ENCODE measurements around the gene PAOX.
"Not testable (repeated sequence)": the region's sequence is repeated elsewhere in the genome, so short reads cannot be mapped to it uniquely, and the experiment has no call there.

Gene PAOX

DNA sequence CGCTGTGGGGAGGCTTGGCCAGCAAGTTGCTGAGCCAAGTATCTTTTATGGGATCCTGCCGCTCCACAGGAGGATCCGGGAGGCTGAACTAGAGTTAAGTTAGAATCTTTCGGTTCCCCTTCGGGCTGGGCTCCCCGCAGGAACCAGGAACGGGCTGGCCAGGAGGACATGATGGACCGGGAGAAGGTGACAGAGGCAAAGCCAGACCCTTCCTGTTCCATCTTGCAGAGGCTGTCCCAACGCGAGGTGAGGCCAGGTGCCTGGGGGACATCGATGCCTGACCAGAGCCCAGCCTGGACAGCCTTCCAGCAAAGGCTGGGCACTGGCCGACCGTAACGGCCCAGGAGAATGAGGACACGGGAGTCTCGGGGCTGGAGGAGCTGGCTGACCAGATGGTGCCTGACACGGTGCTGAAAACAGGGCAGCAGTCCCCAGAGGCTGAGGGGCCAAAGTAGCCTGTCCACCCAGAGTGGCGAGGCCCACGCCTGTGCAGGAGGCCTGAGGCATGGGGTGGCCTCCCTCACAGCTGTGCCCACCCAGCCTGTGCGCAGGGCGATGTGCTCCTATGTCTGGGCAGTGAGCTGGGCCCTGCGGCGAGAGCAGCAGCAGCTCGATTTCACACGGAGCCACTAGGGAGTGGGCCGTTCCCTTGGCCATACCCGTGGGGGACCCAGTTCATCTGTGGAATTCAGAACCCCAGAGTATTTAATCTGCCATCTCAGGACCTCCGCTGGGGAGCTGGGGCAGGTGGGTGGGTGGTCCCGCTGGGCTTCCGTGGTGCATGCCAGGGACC is 1.8 kb upstream of the PAOX start:
- H3K9me3 ChIP-seq (ENCODE audit: control insufficient read depth, insufficient read depth, low read depth, low read length) = no peaks in the 10 kb centered on the region
- no peak overlapping the region for H3K27ac ChIP-seq (ENCODE audit: low read depth, low read length)
- H3K4me3 ChIP-seq (ENCODE audit: low read depth, low read length) = no peak overlapping the region
- no peaks in the 10 kb centered on the region for H3K36me3 ChIP-seq (ENCODE audit: control insufficient read depth, insufficient read depth, low read length)
- no peaks in the 10 kb centered on the region for H3K4me1 ChIP-seq (ENCODE audit: control insufficient read depth, insufficient read depth, low read length)
- peaks cover 78% of the 10 kb centered on the region for H3K27me3 ChIP-seq (ENCODE audit: control insufficient read depth, insufficient read depth, low read length)
- H3K9ac ChIP-seq (ENCODE audit: low read length) = no peak overlapping the region

DNA sequence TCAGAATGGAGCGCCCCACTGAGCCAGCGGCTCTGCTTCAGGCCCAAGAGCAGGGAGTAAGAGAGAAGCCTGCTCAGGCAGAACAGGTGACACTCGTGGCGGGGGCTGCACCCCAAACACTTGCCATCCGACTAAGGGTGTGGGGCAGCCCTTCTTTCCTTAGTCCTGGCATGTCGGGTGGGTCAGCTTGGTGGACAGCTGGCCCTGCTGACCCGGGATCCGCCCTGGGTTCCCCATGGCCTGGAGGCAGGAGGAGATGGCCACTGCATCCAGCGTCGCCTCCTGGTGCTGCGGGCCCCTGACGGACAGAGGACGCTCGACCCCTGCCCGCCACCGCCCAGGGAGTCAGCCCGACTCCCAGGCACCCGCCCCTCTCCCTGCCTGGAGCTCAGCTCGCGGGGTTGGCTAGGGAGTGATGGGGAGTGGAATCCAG is 1.2 kb upstream of the PAOX start:
- Histone ChIP-seq H3K27me3 (ENCODE audit: control insufficient read depth, insufficient read depth, low read length) (peaks cover 78% of the 10 kb centered on the region), H3K4me3 (ENCODE audit: low read depth, low read length) (peak overlapping the region; percentile 97), H3K27ac (ENCODE audit: low read depth, low read length) (no peak overlapping the region), H3K9ac (ENCODE audit: low read length) (peak overlapping the region; percentile 59), H3K4me1 (ENCODE audit: control insufficient read depth, insufficient read depth, low read length) (no peaks in the 10 kb centered on the region), H3K36me3 (ENCODE audit: control insufficient read depth, insufficient read depth, low read length) (no peaks in the 10 kb centered on the region), H3K9me3 (ENCODE audit: control insufficient read depth, insufficient read depth, low read depth, low read length) (no peaks in the 10 kb centered on the region)

DNA sequence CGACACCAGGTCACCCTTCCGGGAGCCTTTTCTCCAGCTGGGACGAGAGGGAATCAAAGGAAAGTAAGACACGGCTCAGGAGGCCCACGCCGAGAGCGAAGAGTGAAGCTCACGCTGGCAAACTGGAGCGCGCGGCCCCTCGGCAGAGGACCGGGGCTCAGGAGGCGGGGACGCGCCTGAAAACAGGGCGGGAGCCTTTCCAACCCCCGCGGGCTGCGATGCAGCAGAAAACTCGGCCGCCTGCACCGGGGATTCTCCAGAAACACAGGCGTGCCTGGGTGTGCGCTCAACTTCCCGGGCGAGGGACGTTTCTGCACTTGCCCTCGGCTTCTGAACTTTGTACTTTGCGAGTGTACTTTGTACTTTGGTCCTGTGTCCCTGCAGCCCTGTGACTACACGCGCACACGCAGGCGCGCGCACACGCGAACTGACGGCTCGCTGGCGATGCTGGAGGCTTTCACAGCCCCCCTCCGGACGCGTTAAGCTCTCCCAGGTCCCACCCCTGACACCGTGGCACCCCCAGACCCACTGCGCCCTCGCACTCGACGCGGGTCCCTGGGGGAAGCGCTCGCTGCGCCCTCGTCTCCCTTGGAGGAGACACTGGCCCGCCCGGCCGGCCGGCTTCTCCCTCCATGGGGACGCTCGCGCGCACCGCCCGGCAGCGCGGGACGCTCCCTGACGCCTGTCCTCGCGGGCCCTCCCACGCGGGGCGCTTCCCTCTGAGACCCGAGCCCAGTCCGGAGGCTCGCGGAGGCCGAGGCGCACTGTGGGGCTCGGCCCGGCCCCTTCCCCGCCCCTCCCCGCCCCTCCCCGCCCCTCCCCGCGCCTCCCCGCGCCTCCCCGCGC is 588 bp upstream of the PAOX start:
- peak overlapping the region; percentile 59 for H3K9ac ChIP-seq (ENCODE audit: low read length)

DNA sequence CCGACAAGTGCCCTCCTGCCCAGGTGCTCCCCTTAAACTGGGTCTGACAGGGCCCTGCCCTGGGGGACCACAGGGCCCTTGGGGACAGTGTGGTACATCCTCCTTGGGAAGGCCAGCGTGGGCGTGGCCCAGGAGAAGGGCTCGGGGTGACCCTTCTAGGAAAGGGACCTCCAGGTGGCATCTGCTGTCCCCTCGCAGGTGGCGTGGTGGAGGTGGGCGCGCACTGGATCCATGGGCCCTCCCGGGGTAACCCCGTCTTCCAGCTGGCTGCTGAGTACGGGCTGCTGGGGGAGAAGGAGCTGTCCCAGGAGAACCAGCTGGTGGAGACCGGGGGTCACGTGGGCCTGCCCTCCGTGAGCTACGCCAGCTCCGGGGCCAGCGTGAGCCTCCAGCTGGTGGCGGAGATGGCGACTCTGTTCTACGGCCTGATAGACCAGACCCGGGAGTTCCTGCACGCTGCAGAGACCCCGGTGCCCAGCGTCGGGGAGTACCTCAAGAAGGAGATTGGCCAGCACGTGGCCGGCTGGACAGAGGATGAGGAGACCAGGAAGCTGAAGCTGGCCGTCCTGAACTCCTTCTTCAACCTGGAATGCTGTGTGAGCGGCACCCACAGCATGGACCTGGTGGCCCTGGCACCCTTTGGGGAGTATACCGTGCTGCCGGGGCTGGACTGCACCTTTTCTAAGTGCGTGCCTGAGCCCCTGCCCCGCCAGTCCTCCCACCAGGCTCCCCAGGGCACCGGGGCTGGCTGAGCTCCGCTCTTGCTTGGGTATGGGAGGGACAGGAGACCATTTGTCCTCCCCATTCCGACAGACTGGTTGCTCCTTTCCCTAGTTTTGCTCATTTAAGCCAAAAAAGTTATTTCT is 972 bp downstream of the PAOX start:
- Histone ChIP-seq H3K36me3 (ENCODE audit: control insufficient read depth, insufficient read depth, low read length) (no peaks in the 10 kb centered on the region), H3K4me3 (ENCODE audit: low read depth, low read length) (peak overlapping the region; percentile 69), H3K27me3 (ENCODE audit: control insufficient read depth, insufficient read depth, low read length) (peaks cover 65% of the 10 kb centered on the region), H3K9ac (ENCODE audit: low read length) (no peak overlapping the region), H3K4me1 (ENCODE audit: control insufficient read depth, insufficient read depth, low read length) (no peaks in the 10 kb centered on the region), H3K27ac (ENCODE audit: low read depth, low read length) (no peak overlapping the region), H3K9me3 (ENCODE audit: control insufficient read depth, insufficient read depth, low read depth, low read length) (no peaks in the 10 kb centered on the region)

More for the DNA sequence above, 588 bp upstream of the PAOX start:
- Histone ChIP-seq H3K27ac (ENCODE audit: low read depth, low read length) (no peak overlapping the region), H3K36me3 (ENCODE audit: control insufficient read depth, insufficient read depth, low read length) (no peaks in the 10 kb centered on the region), H3K4me1 (ENCODE audit: control insufficient read depth, insufficient read depth, low read length) (no peaks in the 10 kb centered on the region), H3K4me3 (ENCODE audit: low read depth, low read length) (peak overlapping the region; percentile 97), H3K27me3 (ENCODE audit: control insufficient read depth, insufficient read depth, low read length) (peaks cover 78% of the 10 kb centered on the region), H3K9me3 (ENCODE audit: control insufficient read depth, insufficient read depth, low read depth, low read length) (no peaks in the 10 kb centered on the region)

DNA sequence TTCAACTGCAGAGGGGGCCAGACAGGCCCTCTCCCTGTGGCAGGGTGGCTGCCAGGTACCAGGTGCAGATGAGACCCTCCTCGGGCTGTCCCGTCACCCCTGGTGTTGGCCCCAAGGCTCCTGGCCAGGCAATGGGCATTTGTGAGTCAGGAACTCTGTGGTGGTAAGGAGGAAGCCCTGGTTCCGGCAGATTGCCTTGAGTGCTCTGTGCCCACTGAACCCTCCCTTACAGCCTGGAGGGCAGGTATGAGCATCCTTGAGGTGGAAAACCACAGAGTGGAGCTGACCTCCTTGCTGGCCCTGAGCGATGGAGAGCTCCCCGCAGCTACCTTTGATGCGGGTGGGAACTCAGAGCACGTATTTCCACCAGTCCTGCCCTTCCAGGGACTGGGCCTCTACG is 2.0 kb downstream of the PAOX start:
- Histone ChIP-seq H3K9ac (ENCODE audit: low read length) (no peak overlapping the region), H3K4me3 (ENCODE audit: low read depth, low read length) (no peak overlapping the region), H3K4me1 (ENCODE audit: control insufficient read depth, insufficient read depth, low read length) (no peaks in the 10 kb centered on the region), H3K9me3 (ENCODE audit: control insufficient read depth, insufficient read depth, low read depth, low read length) (no peaks in the 10 kb centered on the region), H3K36me3 (ENCODE audit: control insufficient read depth, insufficient read depth, low read length) (no peaks in the 10 kb centered on the region), H3K27ac (ENCODE audit: low read depth, low read length) (no peak overlapping the region), H3K27me3 (ENCODE audit: control insufficient read depth, insufficient read depth, low read length) (peaks cover 56% of the 10 kb centered on the region)

DNA sequence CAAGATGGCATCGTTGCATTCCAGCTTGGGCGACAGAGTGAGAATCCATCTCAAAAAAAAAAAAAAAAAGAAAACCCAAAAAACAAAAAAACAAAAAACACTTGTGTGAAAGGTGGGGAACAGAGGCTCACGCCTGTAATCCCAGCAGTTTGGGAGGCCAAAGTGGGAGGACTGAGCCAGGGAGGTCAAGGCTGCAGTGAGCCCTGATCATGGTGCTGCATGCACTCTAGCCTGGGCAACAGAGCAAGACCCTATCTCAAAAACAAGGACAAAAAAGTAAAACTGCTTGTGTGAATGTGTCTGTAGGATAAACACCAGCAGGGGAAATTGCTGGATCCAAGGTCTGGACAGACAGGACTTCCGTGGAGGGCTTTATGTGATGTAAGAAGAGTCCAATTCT is 4.5 kb downstream of the PAOX start:
- H3K4me1 ChIP-seq (ENCODE audit: control insufficient read depth, insufficient read depth, low read length) = no peaks in the 10 kb centered on the region

DNA sequence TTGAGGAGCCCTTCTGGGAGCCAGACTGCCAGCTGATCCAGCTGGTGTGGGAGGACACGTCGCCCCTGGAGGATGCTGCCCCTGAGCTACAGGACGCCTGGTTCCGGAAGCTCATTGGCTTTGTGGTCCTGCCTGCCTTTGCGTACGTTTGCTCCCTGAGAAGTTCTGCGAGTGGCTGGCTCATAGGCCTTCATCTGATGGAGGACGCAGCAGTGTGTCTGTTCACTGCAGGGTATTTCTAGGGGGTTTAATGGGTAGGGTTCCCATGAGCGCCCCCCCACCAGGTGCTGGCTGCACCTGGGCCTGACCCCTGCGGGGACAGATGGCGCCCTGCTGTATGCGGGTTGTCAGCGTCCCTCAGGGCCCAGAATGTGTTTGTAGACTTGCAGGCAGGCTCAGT is 5.0 kb downstream of the PAOX start:
- Histone ChIP-seq H3K9me3 (ENCODE audit: control insufficient read depth, insufficient read depth, low read depth, low read length) (no peaks in the 10 kb centered on the region), H3K9ac (ENCODE audit: low read length) (no peak overlapping the region), H3K4me1 (ENCODE audit: control insufficient read depth, insufficient read depth, low read length) (no peaks in the 10 kb centered on the region), H3K4me3 (ENCODE audit: low read depth, low read length) (no peak overlapping the region), H3K27ac (ENCODE audit: low read depth, low read length) (no peak overlapping the region), H3K27me3 (ENCODE audit: control insufficient read depth, insufficient read depth, low read length) (peaks cover 29% of the 10 kb centered on the region), H3K36me3 (ENCODE audit: control insufficient read depth, insufficient read depth, low read length) (no peaks in the 10 kb centered on the region)

More for the DNA sequence above, 4.5 kb downstream of the PAOX start:
- Histone ChIP-seq H3K9ac (ENCODE audit: low read length) (no peak overlapping the region), H3K27ac (ENCODE audit: low read depth, low read length) (no peak overlapping the region), H3K27me3 (ENCODE audit: control insufficient read depth, insufficient read depth, low read length) (peaks cover 31% of the 10 kb centered on the region), H3K36me3 (ENCODE audit: control insufficient read depth, insufficient read depth, low read length) (no peaks in the 10 kb centered on the region), H3K9me3 (ENCODE audit: control insufficient read depth, insufficient read depth, low read depth, low read length) (no peaks in the 10 kb centered on the region), H3K4me3 (ENCODE audit: low read depth, low read length) (no peak overlapping the region)

DNA sequence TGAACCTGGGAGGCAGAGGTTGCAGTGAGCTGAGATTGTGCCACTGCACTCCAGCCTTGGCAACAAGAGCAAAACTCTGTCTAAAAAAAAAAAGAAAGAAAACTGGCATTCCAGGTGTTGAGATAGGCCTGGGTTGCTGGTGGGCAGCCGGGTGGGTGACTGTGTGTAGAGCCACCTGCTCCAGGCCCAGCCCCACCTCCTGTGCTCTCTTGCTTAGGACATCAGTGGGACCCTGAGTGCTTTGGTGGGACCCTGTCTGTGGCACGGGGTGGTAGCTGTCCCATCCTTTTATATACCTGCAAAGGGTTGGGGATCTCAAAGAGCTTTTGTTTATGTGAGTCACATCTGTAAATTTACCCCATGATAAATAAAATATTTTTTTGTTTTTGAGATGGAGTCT is 6.2 kb downstream of the PAOX start:
- H3K4me1 ChIP-seq (ENCODE audit: control insufficient read depth, insufficient read depth, low read length) = no peaks in the 10 kb centered on the region
- no peaks in the 10 kb centered on the region for H3K36me3 ChIP-seq (ENCODE audit: control insufficient read depth, insufficient read depth, low read length)

DNA sequence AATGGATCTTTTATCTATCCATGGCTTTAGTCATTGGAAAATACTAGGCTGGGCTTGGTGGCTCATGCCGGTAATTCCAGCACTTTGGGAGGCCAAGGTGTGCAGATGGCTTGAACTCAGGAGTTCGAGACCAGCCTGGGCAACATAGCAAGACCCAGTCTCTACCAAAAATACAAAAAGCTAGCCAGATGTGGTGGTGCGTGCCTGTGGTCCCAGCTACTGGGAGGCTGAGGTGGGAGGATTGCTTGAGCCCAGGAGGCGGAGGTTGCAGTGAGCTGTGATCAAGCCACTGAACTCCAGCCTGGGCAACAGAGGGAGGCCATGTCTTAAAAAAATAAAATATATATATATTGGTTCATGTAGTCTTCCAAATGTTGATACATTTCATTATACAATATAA is 7.9 kb downstream of the PAOX start:
- H3K27ac ChIP-seq (ENCODE audit: low read depth, low read length); H3K36me3 ChIP-seq (ENCODE audit: control insufficient read depth, insufficient read depth, low read length); H3K27me3 ChIP-seq (ENCODE audit: control insufficient read depth, insufficient read depth, low read length); H3K4me3 ChIP-seq (ENCODE audit: low read depth, low read length); H3K9me3 ChIP-seq (ENCODE audit: control insufficient read depth, insufficient read depth, low read depth, low read length); H3K4me1 ChIP-seq (ENCODE audit: control insufficient read depth, insufficient read depth, low read length); H3K9ac ChIP-seq (ENCODE audit: low read length): not testable (repeated sequence)

More for the DNA sequence above, 6.2 kb downstream of the PAOX start:
- no peaks in the 10 kb centered on the region for H3K9me3 ChIP-seq (ENCODE audit: control insufficient read depth, insufficient read depth, low read depth, low read length)
- no peak overlapping the region for H3K4me3 ChIP-seq (ENCODE audit: low read depth, low read length)
- H3K27ac ChIP-seq (ENCODE audit: low read depth, low read length) = no peak overlapping the region
- H3K9ac ChIP-seq (ENCODE audit: low read length) = no peak overlapping the region
- H3K27me3 ChIP-seq (ENCODE audit: control insufficient read depth, insufficient read depth, low read length) = peaks cover 18% of the 10 kb centered on the region

DNA sequence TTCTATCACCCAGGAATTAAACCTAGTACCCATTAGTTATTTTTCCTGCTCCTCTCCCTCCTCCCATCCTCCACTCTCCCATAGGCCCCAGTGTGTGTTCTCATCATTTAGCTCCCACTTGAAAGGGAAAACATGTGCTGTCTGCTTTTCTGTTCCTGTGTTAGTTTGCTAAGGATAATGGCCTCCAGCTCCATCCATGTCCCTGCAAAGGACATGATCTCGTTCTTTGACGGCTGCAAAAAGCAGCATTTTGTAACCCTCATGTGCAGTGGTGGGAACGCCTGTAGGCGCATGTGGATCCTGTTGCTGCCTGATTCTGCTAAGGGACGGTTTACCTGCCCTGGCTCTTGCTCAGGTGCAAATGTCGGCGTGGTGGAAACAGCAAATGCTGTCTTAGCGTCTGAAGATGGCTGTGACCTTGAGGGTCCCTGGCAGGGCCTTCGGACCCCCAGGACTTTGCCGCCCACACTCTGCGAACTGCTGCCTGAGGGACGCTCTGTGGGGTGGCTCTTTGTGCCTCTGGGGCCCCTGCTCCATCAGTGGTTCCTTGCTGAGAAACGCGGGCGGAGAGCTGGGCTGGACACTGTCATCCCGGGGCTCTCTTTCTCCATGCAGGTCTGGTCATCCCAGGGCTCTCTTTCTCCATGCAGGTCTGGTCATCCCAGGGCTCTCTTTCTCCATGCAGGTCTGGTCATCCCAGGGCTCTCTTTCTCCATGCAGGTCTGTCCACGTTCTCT is 9.3 kb downstream of the PAOX start:
- no peaks in the 10 kb centered on the region for H3K9me3 ChIP-seq (ENCODE audit: control insufficient read depth, insufficient read depth, low read depth, low read length)
- no peak overlapping the region for H3K9ac ChIP-seq (ENCODE audit: low read length)
- no peaks in the 10 kb centered on the region for H3K27me3 ChIP-seq (ENCODE audit: control insufficient read depth, insufficient read depth, low read length)
- no peaks in the 10 kb centered on the region for H3K4me1 ChIP-seq (ENCODE audit: control insufficient read depth, insufficient read depth, low read length)
- H3K27ac ChIP-seq (ENCODE audit: low read depth, low read length) = no peak overlapping the region
- H3K36me3 ChIP-seq (ENCODE audit: control insufficient read depth, insufficient read depth, low read length) = 0 out of 2 replicates have a peak, but pooled peaks cover 3% of the 10 kb centered on the region
- H3K4me3 ChIP-seq (ENCODE audit: low read depth, low read length) = no peak overlapping the region

Data from HUES6 (cell line).